ENCODE data around the gene CEP350.

The CEP350 gene

GRCh38 chr1:180145446-180145845 lies 190.8 kb downstream of the CEP350 start:
- DNase-seq (ENCODE audit: low spot score) (no peak), ATAC-seq (ENCODE audit: low read depth) (no peak)
- H3K9me3 ChIP-seq (ENCODE audit: severe bottlenecking) = no peaks in the 10 kb centered on the region

GRCh38 chr1:180150982-180151381 lies 196.4 kb downstream of the CEP350 start:
- Histone ChIP-seq H3K27ac (ENCODE audit: poor library complexity, severe bottlenecking) (peak overlapping the region; percentile 85), H3K36me3 (ENCODE audit: low read depth) (no peaks in the 10 kb centered on the region), H3K27me3 (ENCODE audit: insufficient read depth, poor library complexity, severe bottlenecking) (no peaks in the 10 kb centered on the region), H3K4me3 (ENCODE audit: severe bottlenecking) (no peak overlapping the region), H3K9me3 (ENCODE audit: severe bottlenecking) (no peaks in the 10 kb centered on the region), H3K4me1 (ENCODE audit: insufficient read depth, poor library complexity, severe bottlenecking) (peaks cover 22% of the 10 kb centered on the region)
- no peak for ATAC-seq (ENCODE audit: low read depth)
- TF ChIP-seq CTCF (IDR thresholded peaks at IDR 0.05; ENCODE audit: poor library complexity, severe bottlenecking) = no peak
- DNase-seq (ENCODE audit: low spot score) = no peak

More at GRCh38 chr1:180145446-180145845, 190.8 kb downstream of the CEP350 start:
- Histone ChIP-seq H3K27me3 (ENCODE audit: insufficient read depth, poor library complexity, severe bottlenecking) (no peaks in the 10 kb centered on the region), H3K4me1 (ENCODE audit: insufficient read depth, poor library complexity, severe bottlenecking) (peaks cover under 1% of the 10 kb centered on the region), H3K36me3 (ENCODE audit: low read depth) (no peaks in the 10 kb centered on the region), H3K27ac (ENCODE audit: poor library complexity, severe bottlenecking) (no peak overlapping the region), H3K4me3 (ENCODE audit: severe bottlenecking) (no peak overlapping the region)
- TF ChIP-seq CTCF (IDR thresholded peaks at IDR 0.05; ENCODE audit: poor library complexity, severe bottlenecking) = no peak

GRCh38 chr1:180151508-180151907 lies 196.9 kb downstream of the CEP350 start:
- Histone ChIP-seq H3K27me3 (ENCODE audit: insufficient read depth, poor library complexity, severe bottlenecking) (no peaks in the 10 kb centered on the region), H3K36me3 (ENCODE audit: low read depth) (peaks cover 2% of the 10 kb centered on the region; the same call in 1 of the 2 replicates), H3K9me3 (ENCODE audit: severe bottlenecking) (no peaks in the 10 kb centered on the region), H3K4me1 (ENCODE audit: insufficient read depth, poor library complexity, severe bottlenecking) (peaks cover 26% of the 10 kb centered on the region), H3K4me3 (ENCODE audit: severe bottlenecking) (no peak overlapping the region), H3K27ac (ENCODE audit: poor library complexity, severe bottlenecking) (peak overlapping the region; percentile 85)
- DNase-seq (ENCODE audit: low spot score) (no peak), ATAC-seq (ENCODE audit: low read depth) (peak; percentile 66)
- TF ChIP-seq CTCF (IDR thresholded peaks at IDR 0.05; ENCODE audit: poor library complexity, severe bottlenecking) = no peak

GRCh38 chr1:180152588-180152987 lies 198.0 kb downstream of the CEP350 start:
- no peaks in the 10 kb centered on the region for H3K27me3 ChIP-seq (ENCODE audit: insufficient read depth, poor library complexity, severe bottlenecking)

More at GRCh38 chr1:180152588-180152987, 198.0 kb downstream of the CEP350 start:
- peak overlapping the region; percentile 85 for H3K27ac ChIP-seq (ENCODE audit: poor library complexity, severe bottlenecking)
- H3K4me1 ChIP-seq (ENCODE audit: insufficient read depth, poor library complexity, severe bottlenecking) = peaks cover 37% of the 10 kb centered on the region
- no peak overlapping the region for H3K4me3 ChIP-seq (ENCODE audit: severe bottlenecking)
- DNase-seq (ENCODE audit: low spot score) (no peak), ATAC-seq (ENCODE audit: low read depth) (no peak)
- no peaks in the 10 kb centered on the region for H3K9me3 ChIP-seq (ENCODE audit: severe bottlenecking)
- H3K36me3 ChIP-seq (ENCODE audit: low read depth) = peaks cover 6% of the 10 kb centered on the region; the same call in 1 of the 2 replicates
- TF ChIP-seq CTCF (IDR thresholded peaks at IDR 0.05; ENCODE audit: poor library complexity, severe bottlenecking) = no peak

Data from RWPE2 (cell line).